Left kidney (tissue), 2 donors: ENCODE results near the gene ASPN. TPM values are rescaled to one million over a fixed set of nuclear protein-coding genes. Genes with fewer than 3 reads are reported as not detected.
"Not testable (repeated sequence)": the region's sequence is repeated elsewhere in the genome, so short reads cannot be mapped to it uniquely, and the experiment has no call there.

Experiments
- DNase-seq: peaks from one replicate; pipeline ENCODE4 v3.0.0-alpha.2; 2013
- polyA plus RNA-seq: library from polyadenylated mRNA; unstranded; fragments of 120-200 nt; gene quantifications from one replicate; pipeline ENCODE4 v1.2.1, GENCODE V29; 2013; ENCODE audit not compliant: insufficient read length

ASPN gene
- polyA plus RNA-seq, 1 donor, result 9.8 TPM

GRCh38 chr9:92422611-92423338 lies 59.5 kb downstream of the ASPN start:
- DNase-seq, result no peak

DNA sequence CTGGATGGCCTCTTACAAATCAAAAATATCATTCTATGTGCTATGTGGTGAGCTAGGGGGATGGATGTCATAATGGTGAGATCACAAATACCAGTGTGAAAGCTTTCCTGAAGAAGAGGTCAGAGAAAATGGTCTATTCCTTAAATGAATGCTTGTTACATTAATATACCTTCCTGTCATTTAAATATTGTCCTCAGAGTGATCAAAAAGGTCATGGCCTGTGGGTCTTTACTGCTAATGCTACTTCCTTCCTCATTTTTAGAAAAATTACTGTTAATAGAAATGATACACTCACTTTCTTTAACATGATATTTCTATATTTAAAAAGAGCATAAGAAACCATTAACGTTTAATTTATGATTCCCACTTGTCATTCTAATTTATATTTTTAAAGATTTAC lies 67.7 kb downstream of the ASPN start:
- no peak for DNase-seq

GRCh38 chr9:92411157-92411556 lies 71.1 kb downstream of the ASPN start:
- not testable (repeated sequence) for DNase-seq

DNA sequence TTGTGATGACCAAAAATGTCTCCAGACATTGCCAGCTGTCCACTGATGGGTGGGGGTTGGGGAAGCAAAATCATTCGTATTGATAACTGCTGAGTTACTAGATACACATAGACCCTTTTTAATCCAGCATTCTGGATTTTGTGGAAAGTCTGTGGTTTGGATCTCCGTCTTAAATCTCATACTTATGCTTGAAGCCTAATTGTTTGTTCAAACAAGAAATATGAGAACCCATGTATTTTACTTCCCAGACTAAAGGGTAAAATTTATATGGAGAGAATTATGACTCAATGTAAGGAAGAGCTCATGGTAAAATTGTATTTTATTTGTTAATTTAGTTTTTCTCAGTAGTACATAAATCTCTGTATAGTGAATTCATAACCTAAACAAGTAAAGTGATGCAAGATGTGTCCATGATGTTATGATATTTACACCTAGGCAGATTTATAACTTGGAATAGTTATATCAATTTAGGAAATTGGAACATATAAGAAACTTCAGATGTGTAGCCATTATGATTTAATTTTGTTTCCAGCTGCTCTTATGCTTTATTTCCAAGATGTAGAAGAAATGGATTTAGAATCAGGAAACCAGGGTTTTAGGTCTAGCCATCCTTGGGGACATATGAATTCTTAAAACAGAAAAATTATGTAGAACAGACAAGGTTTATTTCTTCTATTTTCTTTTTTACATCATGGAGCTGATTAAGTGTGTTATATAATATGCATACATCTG lies 73.4 kb downstream of the ASPN start:
- no peak for DNase-seq

DNA sequence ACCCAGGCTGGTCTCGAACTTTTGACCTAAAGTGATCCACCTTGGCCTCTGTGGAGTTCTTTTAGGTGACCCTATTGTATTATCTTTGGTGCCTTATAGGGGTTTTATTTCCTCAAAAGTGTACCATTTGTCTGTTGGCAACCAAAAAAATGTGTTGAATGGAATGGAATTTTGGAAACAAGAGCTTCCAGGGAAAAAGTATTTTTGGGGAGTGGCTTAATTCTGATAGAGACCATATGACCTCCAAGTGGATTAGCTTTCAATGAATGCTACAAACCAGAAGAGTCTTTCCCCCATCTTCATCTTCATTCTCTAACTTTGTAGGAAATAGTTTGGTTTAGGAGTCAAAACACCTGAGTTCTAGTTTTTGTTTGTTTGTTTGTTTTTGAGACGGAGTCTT lies 74.5 kb downstream of the ASPN start:
- no peak for DNase-seq

GRCh38 chr9:92406477-92406876 lies 75.8 kb downstream of the ASPN start:
- DNase-seq, result no peak

Other genes with a start within 250 kb of the ASPN start
- 138 TPM for gene IARS1, start 188.8 kb downstream of the ASPN start, polyA plus RNA-seq
- gene NOL8, start 157.2 kb downstream of the ASPN start, polyA plus RNA-seq, result 60.7 TPM
- 8.8 TPM for gene CENPP, start 156.6 kb downstream of the ASPN start, polyA plus RNA-seq
- gene OGN, start 77.9 kb downstream of the ASPN start, polyA plus RNA-seq, result 40.2 TPM
- 0.62 TPM for gene OMD, start 58.0 kb downstream of the ASPN start, polyA plus RNA-seq
- 14.9 TPM for gene ECM2, start 53.5 kb upstream of the ASPN start, polyA plus RNA-seq
- 13.7 TPM for gene IPPK, start 187.6 kb upstream of the ASPN start, polyA plus RNA-seq